ENCODE data around the gene DCXR. TPM values are rescaled to one million over a fixed set of nuclear protein-coding genes. Genes with fewer than 3 reads are reported as not detected.

The DCXR gene
- total RNA-seq, 1 experiment from 2014 or later: 120 TPM

DNA sequence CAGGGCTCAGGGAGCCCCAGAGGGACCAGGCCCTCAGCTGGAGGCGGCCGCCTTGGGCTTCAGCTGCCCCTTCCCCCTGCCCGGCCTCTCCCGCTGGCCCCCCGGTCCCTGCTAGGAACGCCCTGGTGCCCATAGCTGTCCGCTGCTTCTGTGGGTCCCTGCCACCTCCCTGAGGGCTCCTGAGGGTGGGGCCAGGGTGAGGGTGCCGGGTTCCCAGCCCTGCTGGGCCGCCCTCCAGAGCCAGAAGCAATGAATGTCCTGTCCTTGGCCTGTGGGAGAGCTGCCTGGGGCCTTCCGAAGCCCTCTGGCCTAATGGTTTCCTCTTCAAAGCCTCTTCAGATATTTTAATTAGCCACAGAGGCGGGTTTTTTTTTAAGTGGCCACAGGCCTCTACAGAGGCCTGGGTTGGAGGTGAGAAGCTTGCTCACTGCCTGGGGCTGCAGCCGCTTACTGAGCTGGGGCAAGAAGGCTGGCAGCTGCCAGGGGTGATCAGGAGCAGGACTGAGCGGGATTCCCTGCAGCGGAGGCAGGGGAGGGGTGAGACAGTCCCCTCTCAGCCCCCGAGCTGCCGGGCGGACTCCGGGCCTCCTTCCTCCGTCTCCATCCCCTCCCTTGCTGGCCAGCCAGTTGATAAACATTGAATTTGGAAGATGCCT is 24.7 kb downstream of the DCXR start:
- H3K9me2 ChIP-seq (ENCODE audit: insufficient read depth): no peaks in the 10 kb centered on the region
- no peaks in the 10 kb centered on the region for H3K27me3 ChIP-seq (ENCODE audit: insufficient read depth, low read depth)
- DNase-seq: no peak
- BruUV-seq (replicated peaks): no TSS peak
- H3K27ac ChIP-seq: no peak overlapping the region
- ChIA-PET CTCF (interaction anchor here (0.6 kb wide), 1 partner anchor 337 kb away, joined by 3 read pairs; no protein-coding TSS in a partner anchor), POLR2A (ENCODE audit: unreplicated experiment) (interaction anchor here (0.6 kb wide), 1 partner anchor 9 kb away, joined by 3 read pairs; no protein-coding TSS in a partner anchor)
- H3K9me3 ChIP-seq (ENCODE audit: insufficient read depth, low read depth): no peaks in the 10 kb centered on the region
- H3K4me3 ChIP-seq: no peak overlapping the region
- no peaks in the 10 kb centered on the region for H3K4me1 ChIP-seq (replicated peaks; ENCODE audit: insufficient read depth)
- H3F3A ChIP-seq (ENCODE audit: insufficient read depth, low read depth): no peaks in the 10 kb centered on the region
- H2AFZ ChIP-seq: no peak overlapping the region
- intact Hi-C loops (cut with micrococcal nuclease; ENCODE audit: unreplicated experiment): no loop called here
- H4K20me1 ChIP-seq (ENCODE audit: insufficient read depth): no peaks in the 10 kb centered on the region
- TF ChIP-seq, protein P1, sequence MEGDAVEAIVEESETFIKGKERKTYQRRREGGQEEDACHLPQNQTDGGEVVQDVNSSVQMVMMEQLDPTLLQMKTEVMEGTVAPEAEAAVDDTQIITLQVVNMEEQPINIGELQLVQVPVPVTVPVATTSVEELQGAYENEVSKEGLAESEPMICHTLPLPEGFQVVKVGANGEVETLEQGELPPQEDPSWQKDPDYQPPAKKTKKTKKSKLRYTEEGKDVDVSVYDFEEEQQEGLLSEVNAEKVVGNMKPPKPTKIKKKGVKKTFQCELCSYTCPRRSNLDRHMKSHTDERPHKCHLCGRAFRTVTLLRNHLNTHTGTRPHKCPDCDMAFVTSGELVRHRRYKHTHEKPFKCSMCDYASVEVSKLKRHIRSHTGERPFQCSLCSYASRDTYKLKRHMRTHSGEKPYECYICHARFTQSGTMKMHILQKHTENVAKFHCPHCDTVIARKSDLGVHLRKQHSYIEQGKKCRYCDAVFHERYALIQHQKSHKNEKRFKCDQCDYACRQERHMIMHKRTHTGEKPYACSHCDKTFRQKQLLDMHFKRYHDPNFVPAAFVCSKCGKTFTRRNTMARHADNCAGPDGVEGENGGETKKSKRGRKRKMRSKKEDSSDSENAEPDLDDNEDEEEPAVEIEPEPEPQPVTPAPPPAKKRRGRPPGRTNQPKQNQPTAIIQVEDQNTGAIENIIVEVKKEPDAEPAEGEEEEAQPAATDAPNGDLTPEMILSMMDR (conservative IDR thresholded peaks at IDR 0.05): no peak
- no peak for TF ChIP-seq EZH2 (IDR thresholded peaks at IDR 0.05; ENCODE audit: low read depth)
- no peaks in the 10 kb centered on the region for H3K79me2 ChIP-seq (ENCODE audit: low read depth)
- no peaks in the 10 kb centered on the region for H3K36me3 ChIP-seq (ENCODE audit: low read depth)
- H3K4me2 ChIP-seq: no peak overlapping the region

DNA sequence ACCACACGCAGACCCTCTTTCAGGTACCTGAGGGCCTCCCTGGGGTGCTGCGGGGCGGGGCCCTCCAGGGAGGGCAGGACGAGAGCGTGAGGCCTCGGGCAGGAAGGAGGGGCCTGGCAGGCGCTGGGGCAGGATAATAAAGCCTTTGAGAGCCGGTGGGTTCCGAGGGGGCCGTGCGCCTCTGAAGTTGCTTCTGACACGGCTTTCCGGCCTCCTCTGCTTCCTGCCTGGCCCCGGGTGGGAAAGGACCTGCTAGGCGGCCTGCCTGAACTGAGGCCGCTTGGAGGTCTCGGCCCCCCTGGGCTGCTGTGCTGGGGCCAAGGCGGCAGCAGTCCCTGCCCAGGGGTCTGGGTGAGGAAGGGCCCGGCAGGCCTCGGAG is 25.2 kb downstream of the DCXR start:
- Histone ChIP-seq H3K27ac (no peak overlapping the region), H4K20me1 (ENCODE audit: insufficient read depth) (no peaks in the 10 kb centered on the region), H3K4me1 (replicated peaks; ENCODE audit: insufficient read depth) (no peaks in the 10 kb centered on the region), H3K79me2 (ENCODE audit: low read depth) (no peaks in the 10 kb centered on the region), H3F3A (ENCODE audit: insufficient read depth, low read depth) (no peaks in the 10 kb centered on the region), H3K4me2 (no peak overlapping the region), H3K9me2 (ENCODE audit: insufficient read depth) (no peaks in the 10 kb centered on the region), H2AFZ (no peak overlapping the region), H3K9me3 (ENCODE audit: insufficient read depth, low read depth) (no peaks in the 10 kb centered on the region), H3K4me3 (no peak overlapping the region), H3K36me3 (ENCODE audit: low read depth) (no peaks in the 10 kb centered on the region), H3K27me3 (ENCODE audit: insufficient read depth, low read depth) (no peaks in the 10 kb centered on the region)
- intact Hi-C loops (cut with micrococcal nuclease; ENCODE audit: unreplicated experiment): no loop called here
- ChIA-PET CTCF (no interaction called here), POLR2A (ENCODE audit: unreplicated experiment) (no interaction called here)
- no peak for DNase-seq
- no TSS peak for BruUV-seq (replicated peaks)
- no peak for TF ChIP-seq EZH2 (IDR thresholded peaks at IDR 0.05; ENCODE audit: low read depth)
- TF ChIP-seq, protein P1 (conservative IDR thresholded peaks at IDR 0.05): no peak

DNA sequence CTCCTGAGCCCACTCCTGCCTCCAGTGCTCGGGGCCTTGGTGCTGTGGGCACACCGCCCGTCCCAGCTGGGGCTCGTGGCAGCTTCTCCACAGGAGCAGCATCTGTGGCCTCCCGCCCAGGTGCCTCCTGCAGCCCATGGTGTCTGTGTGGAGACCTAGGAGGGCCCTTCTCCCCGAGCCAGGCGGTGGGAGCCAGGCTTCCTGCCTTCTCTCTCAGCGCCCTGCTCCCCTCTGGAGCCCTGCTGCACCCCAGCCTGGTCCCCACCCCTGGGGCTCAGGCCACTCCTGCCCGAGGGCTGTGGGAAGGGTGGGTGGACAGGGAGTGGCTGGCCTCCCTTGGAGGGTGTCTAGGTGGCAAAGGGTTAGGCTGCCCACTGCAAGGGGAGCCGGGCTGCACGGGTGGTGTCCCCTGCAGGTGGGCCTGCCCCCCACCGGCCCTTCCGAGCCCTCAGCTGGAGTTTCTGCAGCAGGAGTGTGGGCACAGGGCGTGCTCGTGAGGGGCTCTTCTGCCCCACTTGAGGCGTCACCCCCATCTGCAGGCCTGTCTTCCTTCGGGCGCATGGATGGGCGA is 25.8 kb downstream of the DCXR start:
- Histone ChIP-seq H3K27ac (no peak overlapping the region), H3F3A (ENCODE audit: insufficient read depth, low read depth) (no peaks in the 10 kb centered on the region), H3K27me3 (ENCODE audit: insufficient read depth, low read depth) (no peaks in the 10 kb centered on the region), H3K4me1 (replicated peaks; ENCODE audit: insufficient read depth) (no peaks in the 10 kb centered on the region), H4K20me1 (ENCODE audit: insufficient read depth) (no peaks in the 10 kb centered on the region), H3K9me2 (ENCODE audit: insufficient read depth) (no peaks in the 10 kb centered on the region), H3K36me3 (ENCODE audit: low read depth) (no peaks in the 10 kb centered on the region), H3K4me3 (no peak overlapping the region), H3K4me2 (no peak overlapping the region), H3K79me2 (ENCODE audit: low read depth) (no peaks in the 10 kb centered on the region), H3K9me3 (ENCODE audit: insufficient read depth, low read depth) (no peaks in the 10 kb centered on the region), H2AFZ (no peak overlapping the region)
- CTCF ChIA-PET: no interaction called here
- no TSS peak for BruUV-seq (replicated peaks)
- TF ChIP-seq EZH2 (IDR thresholded peaks at IDR 0.05; ENCODE audit: low read depth): no peak
- TF ChIP-seq, protein P1 (conservative IDR thresholded peaks at IDR 0.05): no peak
- no peak for DNase-seq
- intact Hi-C loops (cut with micrococcal nuclease; ENCODE audit: unreplicated experiment): no loop called here
- POLR2A ChIA-PET (ENCODE audit: unreplicated experiment): no interaction called here
